HEK293 (cell line): ENCODE measurements around the gene DCAF6.

Source experiments
- HOXA7 ChIP-seq: sonication (generic); formaldehyde crosslinking; IDR thresholded peaks from 2 replicates; pipeline ENCODE4 v1.8.1; 2022; ENCODE audit warnings: missing genetic modification reagents, borderline replicate concordance
- MYNN ChIP-seq: fragments of 450-650 bp; formaldehyde crosslinking; IDR thresholded peaks from 2 replicates; pipeline ENCODE4 v1.5.1; 2016; ENCODE audit warnings: missing biosample characterization, missing genetic modification characterization, borderline replicate concordance
- ZBTB7A ChIP-seq: fragments of 450-650 bp; formaldehyde crosslinking; IDR thresholded peaks from 2 replicates; pipeline ENCODE4 v1.5.1; 2016; ENCODE audit warnings: low read depth, missing biosample characterization, missing genetic modification characterization
- ZFP41 ChIP-seq: fragments of 450-650 bp; formaldehyde crosslinking; IDR thresholded peaks from 2 replicates; pipeline ENCODE4 v1.5.1; 2016; ENCODE audit warnings: missing biosample characterization, missing genetic modification characterization, borderline replicate concordance
- ZNF184 ChIP-seq: fragments of 450-650 bp; IDR thresholded peaks from 2 replicates; pipeline ENCODE4 v1.5.1; 2018; ENCODE audit warnings: missing biosample characterization, mild to moderate bottlenecking, missing genetic modification characterization
- ZNF23 ChIP-seq: fragments of 450-650 bp; formaldehyde crosslinking; IDR thresholded peaks from 2 replicates; pipeline ENCODE4 v1.5.1; 2016; ENCODE audit warnings: missing biosample characterization, missing genetic modification characterization, borderline replicate concordance
- ZNF530 ChIP-seq: fragments of 450-650 bp; formaldehyde crosslinking; IDR thresholded peaks from 2 replicates; pipeline ENCODE4 v1.5.1; 2016; ENCODE audit warnings: low read depth, missing biosample characterization, missing genetic modification characterization
- ZNF664 ChIP-seq: fragments of 450-650 bp; formaldehyde crosslinking; IDR thresholded peaks from 2 replicates; pipeline ENCODE4 v1.5.1; 2016; ENCODE audit warnings: missing biosample characterization, missing genetic modification characterization
- ZNF830 ChIP-seq: fragments of 450-650 bp; IDR thresholded peaks from 2 replicates; pipeline ENCODE4 v1.5.0; 2018; ENCODE audit warnings: missing biosample characterization, missing genetic modification characterization, low read depth, mild to moderate bottlenecking, moderate library complexity
- TF ChIP-seq, protein P1 (sequence below): fragments of 450-650 bp; formaldehyde crosslinking; IDR thresholded peaks from 2 replicates; pipeline ENCODE4 v1.5.1; 2016; ENCODE audit warnings: missing biosample characterization, missing genetic modification characterization
- TF ChIP-seq, protein P2 (sequence below): fragments of 450-650 bp; formaldehyde crosslinking; IDR thresholded peaks from 2 replicates; pipeline ENCODE4 v1.5.1; 2016; ENCODE audit warnings: missing biosample characterization, missing genetic modification characterization
- TF ChIP-seq, protein P3 (sequence below): fragments of 450-650 bp; formaldehyde crosslinking; IDR thresholded peaks from 2 replicates; pipeline ENCODE4 v1.5.1; 2016; ENCODE audit warnings: missing biosample characterization, missing genetic modification characterization
- TF ChIP-seq, protein P4 (sequence below): fragments of 450-650 bp; formaldehyde crosslinking; IDR thresholded peaks from 2 replicates; pipeline ENCODE4 v1.5.1; 2016; ENCODE audit warnings: missing biosample characterization, missing genetic modification characterization

DNA sequence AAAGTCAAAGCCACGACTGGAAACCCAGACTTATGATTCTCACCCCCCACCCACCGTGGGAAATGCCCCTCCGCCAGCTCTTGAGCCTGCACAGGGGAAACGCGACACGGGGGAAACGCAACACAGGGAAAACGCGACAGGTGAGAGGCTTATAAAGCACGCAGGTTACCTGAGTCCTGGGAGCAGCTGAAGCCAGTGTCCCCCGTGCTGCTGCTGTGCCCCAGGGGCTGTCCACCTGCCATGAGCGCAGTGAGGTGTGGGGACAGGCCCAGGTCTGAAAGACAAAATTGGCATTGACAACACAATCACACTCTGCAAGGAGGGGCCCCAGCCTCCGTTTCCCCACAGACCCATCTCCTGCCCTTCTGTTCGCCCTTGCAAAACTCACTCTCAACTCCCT is 153.9 kb downstream of the DCAF6 start:
- TF ChIP-seq, protein P1, sequence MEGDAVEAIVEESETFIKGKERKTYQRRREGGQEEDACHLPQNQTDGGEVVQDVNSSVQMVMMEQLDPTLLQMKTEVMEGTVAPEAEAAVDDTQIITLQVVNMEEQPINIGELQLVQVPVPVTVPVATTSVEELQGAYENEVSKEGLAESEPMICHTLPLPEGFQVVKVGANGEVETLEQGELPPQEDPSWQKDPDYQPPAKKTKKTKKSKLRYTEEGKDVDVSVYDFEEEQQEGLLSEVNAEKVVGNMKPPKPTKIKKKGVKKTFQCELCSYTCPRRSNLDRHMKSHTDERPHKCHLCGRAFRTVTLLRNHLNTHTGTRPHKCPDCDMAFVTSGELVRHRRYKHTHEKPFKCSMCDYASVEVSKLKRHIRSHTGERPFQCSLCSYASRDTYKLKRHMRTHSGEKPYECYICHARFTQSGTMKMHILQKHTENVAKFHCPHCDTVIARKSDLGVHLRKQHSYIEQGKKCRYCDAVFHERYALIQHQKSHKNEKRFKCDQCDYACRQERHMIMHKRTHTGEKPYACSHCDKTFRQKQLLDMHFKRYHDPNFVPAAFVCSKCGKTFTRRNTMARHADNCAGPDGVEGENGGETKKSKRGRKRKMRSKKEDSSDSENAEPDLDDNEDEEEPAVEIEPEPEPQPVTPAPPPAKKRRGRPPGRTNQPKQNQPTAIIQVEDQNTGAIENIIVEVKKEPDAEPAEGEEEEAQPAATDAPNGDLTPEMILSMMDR (tag by site-specific recombination), result no peak
- TF ChIP-seq, protein P2, sequence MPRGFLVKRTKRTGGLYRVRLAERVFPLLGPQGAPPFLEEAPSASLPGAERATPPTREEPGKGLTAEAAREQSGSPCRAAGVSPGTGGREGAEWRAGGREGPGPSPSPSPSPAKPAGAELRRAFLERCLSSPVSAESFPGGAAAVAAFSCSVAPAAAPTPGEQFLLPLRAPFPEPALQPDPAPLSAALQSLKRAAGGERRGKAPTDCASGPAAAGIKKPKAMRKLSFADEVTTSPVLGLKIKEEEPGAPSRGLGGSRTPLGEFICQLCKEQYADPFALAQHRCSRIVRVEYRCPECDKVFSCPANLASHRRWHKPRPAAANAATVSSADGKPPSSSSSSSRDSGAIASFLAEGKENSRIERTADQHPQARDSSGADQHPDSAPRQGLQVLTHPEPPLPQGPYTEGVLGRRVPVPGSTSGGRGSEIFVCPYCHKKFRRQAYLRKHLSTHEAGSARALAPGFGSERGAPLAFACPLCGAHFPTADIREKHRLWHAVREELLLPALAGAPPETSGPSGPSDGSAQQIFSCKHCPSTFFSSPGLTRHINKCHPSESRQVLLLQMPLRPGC, result no peak
- TF ChIP-seq ZNF830 (tag by site-specific recombination) (no peak), HOXA7 (CRISPR knock-in tag) (no peak), ZBTB7A (tag by site-specific recombination) (no peak), ZNF530 (tag by site-specific recombination) (no peak), ZNF664 (tag by site-specific recombination) (no peak), ZNF23 (no peak), MYNN (tag by site-specific recombination) (no peak), ZNF184 (tag by site-specific recombination) (no peak), ZFP41 (tag by site-specific recombination) (no peak)
- TF ChIP-seq, protein P3, sequence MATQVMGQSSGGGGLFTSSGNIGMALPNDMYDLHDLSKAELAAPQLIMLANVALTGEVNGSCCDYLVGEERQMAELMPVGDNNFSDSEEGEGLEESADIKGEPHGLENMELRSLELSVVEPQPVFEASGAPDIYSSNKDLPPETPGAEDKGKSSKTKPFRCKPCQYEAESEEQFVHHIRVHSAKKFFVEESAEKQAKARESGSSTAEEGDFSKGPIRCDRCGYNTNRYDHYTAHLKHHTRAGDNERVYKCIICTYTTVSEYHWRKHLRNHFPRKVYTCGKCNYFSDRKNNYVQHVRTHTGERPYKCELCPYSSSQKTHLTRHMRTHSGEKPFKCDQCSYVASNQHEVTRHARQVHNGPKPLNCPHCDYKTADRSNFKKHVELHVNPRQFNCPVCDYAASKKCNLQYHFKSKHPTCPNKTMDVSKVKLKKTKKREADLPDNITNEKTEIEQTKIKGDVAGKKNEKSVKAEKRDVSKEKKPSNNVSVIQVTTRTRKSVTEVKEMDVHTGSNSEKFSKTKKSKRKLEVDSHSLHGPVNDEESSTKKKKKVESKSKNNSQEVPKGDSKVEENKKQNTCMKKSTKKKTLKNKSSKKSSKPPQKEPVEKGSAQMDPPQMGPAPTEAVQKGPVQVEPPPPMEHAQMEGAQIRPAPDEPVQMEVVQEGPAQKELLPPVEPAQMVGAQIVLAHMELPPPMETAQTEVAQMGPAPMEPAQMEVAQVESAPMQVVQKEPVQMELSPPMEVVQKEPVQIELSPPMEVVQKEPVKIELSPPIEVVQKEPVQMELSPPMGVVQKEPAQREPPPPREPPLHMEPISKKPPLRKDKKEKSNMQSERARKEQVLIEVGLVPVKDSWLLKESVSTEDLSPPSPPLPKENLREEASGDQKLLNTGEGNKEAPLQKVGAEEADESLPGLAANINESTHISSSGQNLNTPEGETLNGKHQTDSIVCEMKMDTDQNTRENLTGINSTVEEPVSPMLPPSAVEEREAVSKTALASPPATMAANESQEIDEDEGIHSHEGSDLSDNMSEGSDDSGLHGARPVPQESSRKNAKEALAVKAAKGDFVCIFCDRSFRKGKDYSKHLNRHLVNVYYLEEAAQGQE (tag by site-specific recombination), result no peak
- TF ChIP-seq, protein P4, sequence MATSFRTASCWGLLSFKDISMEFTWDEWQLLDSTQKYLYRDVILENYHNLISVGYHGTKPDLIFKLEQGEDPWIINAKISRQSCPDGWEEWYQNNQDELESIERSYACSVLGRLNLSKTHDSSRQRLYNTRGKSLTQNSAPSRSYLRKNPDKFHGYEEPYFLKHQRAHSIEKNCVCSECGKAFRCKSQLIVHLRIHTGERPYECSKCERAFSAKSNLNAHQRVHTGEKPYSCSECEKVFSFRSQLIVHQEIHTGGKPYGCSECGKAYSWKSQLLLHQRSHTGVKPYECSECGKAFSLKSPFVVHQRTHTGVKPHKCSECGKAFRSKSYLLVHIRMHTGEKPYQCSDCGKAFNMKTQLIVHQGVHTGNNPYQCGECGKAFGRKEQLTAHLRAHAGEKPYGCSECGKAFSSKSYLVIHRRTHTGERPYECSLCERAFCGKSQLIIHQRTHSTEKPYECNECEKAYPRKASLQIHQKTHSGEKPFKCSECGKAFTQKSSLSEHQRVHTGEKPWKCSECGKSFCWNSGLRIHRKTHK (tag by site-specific recombination), result no peak
